ENCODE measurements around the gene SCN11A.

- TF ChIP-seq CTCF (conservative IDR thresholded peaks at IDR 0.05 in 1 of 2, IDR thresholded peaks at IDR 0.05 in 1 of 2; ENCODE audit: extremely low read depth in 1 of 2, insufficient read depth in 1 of 2, low read depth in 1 of 2, low read length in 2 of 2) (no peak), EZH2 (IDR thresholded peaks at IDR 0.05; ENCODE audit: borderline replicate concordance, low read length) (no peak)
These were observed 47.5 kb upstream of the SCN11A start for GRCh38 chr3:39099242-39099641.
